GM18517 (cell line): ENCODE data around the gene BARX1.

ENCODE experiments used
- ATAC-seq: cut with Tn5 transposase; IDR thresholded peaks from one replicate; pipeline ENCODE4 v1.9.1; 2021; ENCODE audit warnings: mild to moderate bottlenecking, moderate library complexity; ENCODE audit not compliant: unreplicated experiment

BARX1 gene

DNA sequence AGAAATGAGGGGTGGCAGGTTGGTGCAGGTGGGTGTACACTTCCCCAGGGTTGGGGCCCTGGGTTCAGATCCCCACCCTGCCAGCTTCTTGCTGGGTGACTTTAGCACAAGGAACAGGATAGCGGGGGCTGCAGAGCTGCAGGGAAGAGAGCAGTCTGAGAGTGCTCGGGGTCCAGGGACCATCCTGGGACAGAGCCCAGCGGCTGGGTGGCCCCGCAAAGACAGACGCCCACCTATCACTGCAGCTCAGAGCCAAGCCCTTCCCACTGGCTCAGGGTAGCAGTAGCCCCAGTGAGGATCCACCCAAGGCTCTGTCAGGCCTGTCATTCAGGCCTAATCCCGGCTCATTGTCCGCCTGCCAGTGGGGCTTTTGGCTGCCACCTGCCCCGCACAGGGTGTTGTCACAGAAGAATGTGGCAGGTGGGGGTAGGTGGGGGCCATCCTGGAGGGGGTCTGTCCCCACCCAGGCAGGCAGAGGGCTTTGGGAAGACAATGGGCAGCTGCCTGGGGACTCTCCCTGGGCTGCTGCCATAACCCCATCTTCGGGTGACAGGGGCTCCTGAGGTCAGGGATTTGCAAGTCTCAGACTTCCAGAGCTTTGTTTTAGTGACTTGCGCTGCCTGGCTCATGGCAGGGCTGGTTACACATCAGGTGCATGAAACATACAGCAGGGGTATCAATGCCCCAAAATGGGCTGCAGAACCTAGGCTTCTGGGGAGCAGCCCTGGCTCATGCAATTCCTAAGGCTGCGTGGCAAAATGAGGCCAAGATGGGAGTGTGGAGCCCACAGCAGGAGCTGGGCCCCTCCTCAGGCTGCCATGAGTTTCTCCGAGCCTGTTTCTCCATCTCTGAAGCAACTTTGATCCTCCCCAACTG is 52.1 kb downstream of the BARX1 start:
- ATAC-seq: no peak

- ATAC-seq: no peak
Observed at GRCh38 chr9:93902051-93902779, 52.9 kb downstream of the BARX1 start.
